Measurements from ENCODE around the gene CYB561D1.

CYB561D1 gene

DNA sequence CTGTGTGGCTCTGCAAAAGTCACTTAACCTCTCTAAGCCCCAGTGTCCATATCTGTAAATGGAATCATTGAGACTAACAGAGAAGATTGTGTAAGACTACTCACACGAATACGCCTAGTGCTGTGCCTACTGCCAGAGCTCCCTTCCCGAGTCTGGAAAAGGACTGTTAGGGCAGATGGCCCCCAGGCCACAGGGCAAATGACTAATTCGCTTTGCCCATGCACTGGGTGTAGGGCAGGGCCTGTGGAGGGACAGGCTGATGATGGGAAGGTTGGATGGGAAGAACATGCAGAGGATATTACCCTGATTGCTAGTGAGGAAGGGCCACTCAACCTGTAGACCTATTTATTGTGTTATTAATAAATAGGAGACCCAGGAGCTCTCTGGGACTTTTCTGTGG lies 41.6 kb downstream of the CYB561D1 start:
- no peak overlapping the region for H3K9ac ChIP-seq (ENCODE audit: low read depth in 1 of 2, low read length in 2 of 2)

GRCh38 chr1:109535971-109536491 lies 42.1 kb downstream of the CYB561D1 start:
- Histone ChIP-seq H3K4me1 (ENCODE audit: control insufficient read depth in 1 of 2, insufficient read depth in 2 of 2, low read length in 2 of 2) (peaks cover 8 to 11% of the 10 kb centered on the region in 2 donors), H3K27me3 (ENCODE audit: control insufficient read depth in 1 of 2, insufficient read depth in 2 of 2, low read length in 2 of 2) (no peaks in the 10 kb centered on the region), H3K9me3 (ENCODE audit: control insufficient read depth in 1 of 2, low read length in 2 of 2) (no peaks in the 10 kb centered on the region), H3K36me3 (ENCODE audit: control insufficient read depth in 1 of 2, insufficient read depth in 2 of 2, low read length in 2 of 2) (no peaks in the 10 kb centered on the region), H3K9ac (ENCODE audit: low read depth in 1 of 2, low read length in 2 of 2) (no peak overlapping the region), H3K27ac (ENCODE audit: low read depth, low read length) (no peak overlapping the region), H3K4me3 (ENCODE audit: low read depth in 1 of 2, low read length in 2 of 2) (no peak overlapping the region)

More for the DNA sequence above, 41.6 kb downstream of the CYB561D1 start:
- Histone ChIP-seq H3K27me3 (ENCODE audit: control insufficient read depth in 1 of 2, insufficient read depth in 2 of 2, low read length in 2 of 2) (no peaks in the 10 kb centered on the region), H3K4me3 (ENCODE audit: low read depth in 1 of 2, low read length in 2 of 2) (no peak overlapping the region), H3K9me3 (ENCODE audit: control insufficient read depth in 1 of 2, low read length in 2 of 2) (no peaks in the 10 kb centered on the region), H3K4me1 (ENCODE audit: control insufficient read depth in 1 of 2, insufficient read depth in 2 of 2, low read length in 2 of 2) (peaks cover 11 to 13% of the 10 kb centered on the region in 2 donors), H3K36me3 (ENCODE audit: control insufficient read depth in 1 of 2, insufficient read depth in 2 of 2, low read length in 2 of 2) (no peaks in the 10 kb centered on the region), H3K27ac (ENCODE audit: low read depth, low read length) (no peak overlapping the region)

GRCh38 chr1:109537450-109538178 lies 43.7 kb downstream of the CYB561D1 start:
- no peak overlapping the region for H3K4me3 ChIP-seq (ENCODE audit: low read depth in 1 of 2, low read length in 2 of 2)
- H3K36me3 ChIP-seq (ENCODE audit: control insufficient read depth in 1 of 2, insufficient read depth in 2 of 2, low read length in 2 of 2), result no peaks in the 10 kb centered on the region
- peaks cover 4% of the 10 kb centered on the region in 2 donors for H3K4me1 ChIP-seq (ENCODE audit: control insufficient read depth in 1 of 2, insufficient read depth in 2 of 2, low read length in 2 of 2)
- H3K9ac ChIP-seq (ENCODE audit: low read depth in 1 of 2, low read length in 2 of 2), result no peak overlapping the region
- H3K27ac ChIP-seq (ENCODE audit: low read depth, low read length), result no peak overlapping the region
- no peaks in the 10 kb centered on the region for H3K27me3 ChIP-seq (ENCODE audit: control insufficient read depth in 1 of 2, insufficient read depth in 2 of 2, low read length in 2 of 2)
- H3K9me3 ChIP-seq (ENCODE audit: control insufficient read depth in 1 of 2, low read length in 2 of 2), result no peaks in the 10 kb centered on the region

DNA sequence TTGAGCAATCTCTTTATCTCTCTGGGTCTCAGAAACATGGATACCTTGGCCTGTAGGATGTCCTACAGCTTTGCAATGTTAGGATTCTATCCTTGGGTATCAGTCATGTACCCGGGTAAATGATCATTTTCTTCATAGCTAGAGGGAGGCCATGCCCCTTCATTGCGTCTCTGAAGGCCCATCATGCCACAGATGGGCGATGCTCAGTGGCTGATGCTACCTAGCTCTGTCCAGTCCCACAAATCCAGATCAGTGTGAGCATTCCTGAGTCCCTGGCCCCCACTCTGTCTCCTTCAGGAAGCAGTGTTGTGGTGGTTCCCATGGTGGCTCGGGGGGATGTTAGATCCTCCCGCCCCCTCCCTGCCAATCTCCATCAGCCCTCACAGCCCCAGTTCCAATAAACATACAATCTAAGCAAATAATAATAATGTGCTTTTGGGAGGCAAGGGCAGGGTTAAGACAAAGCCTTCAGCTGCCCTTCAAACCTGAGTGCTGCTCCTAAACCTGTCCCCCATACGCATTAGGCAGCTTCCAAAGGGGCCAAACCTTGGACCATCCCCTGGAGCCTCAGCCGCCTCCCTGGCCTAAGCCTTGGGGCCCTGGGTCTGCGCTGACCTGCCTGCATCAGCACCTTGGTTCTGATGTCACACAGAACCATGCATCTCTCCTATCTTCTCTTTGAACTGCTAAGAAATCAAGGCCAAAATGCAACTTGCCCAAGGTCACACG lies 45.1 kb downstream of the CYB561D1 start:
- H3K9me3 ChIP-seq (ENCODE audit: control insufficient read depth in 1 of 2, low read length in 2 of 2), result no peaks in the 10 kb centered on the region
- H3K27ac ChIP-seq (ENCODE audit: low read depth, low read length), result no peak overlapping the region
- H3K4me1 ChIP-seq (ENCODE audit: control insufficient read depth in 1 of 2, insufficient read depth in 2 of 2, low read length in 2 of 2), result peaks cover 0 to under 1% of the 10 kb centered on the region in 2 donors
- no peaks in the 10 kb centered on the region for H3K36me3 ChIP-seq (ENCODE audit: control insufficient read depth in 1 of 2, insufficient read depth in 2 of 2, low read length in 2 of 2)
- no peak overlapping the region for H3K4me3 ChIP-seq (ENCODE audit: low read depth in 1 of 2, low read length in 2 of 2)
- H3K27me3 ChIP-seq (ENCODE audit: control insufficient read depth in 1 of 2, insufficient read depth in 2 of 2, low read length in 2 of 2), result no peaks in the 10 kb centered on the region
- H3K9ac ChIP-seq (ENCODE audit: low read depth in 1 of 2, low read length in 2 of 2), result no peak overlapping the region

DNA sequence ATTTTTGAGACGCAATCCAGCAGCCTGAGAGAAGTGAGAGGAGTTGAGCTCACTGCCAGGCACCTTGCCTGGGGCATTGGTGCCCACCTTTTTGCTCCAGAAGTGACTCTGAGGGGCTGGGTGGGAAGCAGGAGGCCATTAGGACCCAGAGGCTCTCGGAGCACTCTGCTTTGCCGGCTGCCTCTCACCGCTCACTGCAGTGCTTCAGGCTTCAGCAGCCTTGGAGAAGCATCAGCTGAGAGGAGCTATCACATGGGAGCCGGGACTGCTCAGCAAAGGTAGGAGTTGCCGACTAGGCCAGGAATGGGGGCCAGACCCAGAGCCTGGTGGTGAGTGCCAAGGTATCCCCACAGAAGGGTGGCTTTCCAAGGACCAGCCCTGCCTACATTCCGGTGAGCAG lies 45.8 kb downstream of the CYB561D1 start, which contains the start of gene GPR61:
TSS of gene GPR61 (plus strand) at position 197 of the 400 bp plus-strand sequence. CDS start 3,151 bp downstream, outside the sequence.
- Histone ChIP-seq H3K36me3 (ENCODE audit: control insufficient read depth in 1 of 2, insufficient read depth in 2 of 2, low read length in 2 of 2) (no peaks in the 10 kb centered on the region), H3K27ac (ENCODE audit: low read depth, low read length) (no peak within 1 kb of the TSS), H3K27me3 (ENCODE audit: control insufficient read depth in 1 of 2, insufficient read depth in 2 of 2, low read length in 2 of 2) (no peaks in the 10 kb centered on the region), H3K9ac (ENCODE audit: low read depth in 1 of 2, low read length in 2 of 2) (no peak within 1 kb of the TSS), H3K9me3 (ENCODE audit: control insufficient read depth in 1 of 2, low read length in 2 of 2) (no peaks in the 10 kb centered on the region), H3K4me1 (ENCODE audit: control insufficient read depth in 1 of 2, insufficient read depth in 2 of 2, low read length in 2 of 2) (peaks cover 4 to 7% of the 10 kb centered on the region in 2 donors), H3K4me3 (ENCODE audit: low read depth in 1 of 2, low read length in 2 of 2) (no peak within 1 kb of the TSS)

DNA sequence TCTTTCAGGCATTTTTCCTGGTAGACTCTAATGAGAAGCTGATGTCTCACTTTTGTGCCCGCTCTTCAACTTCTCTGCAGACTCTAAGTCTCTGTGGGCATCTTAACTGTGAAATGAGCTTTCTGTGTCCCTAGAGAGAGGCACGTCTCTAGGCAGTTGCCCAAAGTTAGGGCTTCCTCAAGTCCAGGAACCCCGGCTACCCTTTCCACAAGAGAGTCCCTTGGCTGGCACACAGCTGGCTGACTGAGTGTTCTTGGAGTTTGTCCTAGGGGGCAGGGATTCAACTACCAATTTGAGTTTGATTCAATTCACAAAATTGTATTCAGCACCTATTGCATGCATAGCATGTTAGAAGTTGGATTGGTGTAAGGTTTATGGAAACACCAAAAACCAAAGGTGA lies 47.2 kb downstream of the CYB561D1 start:
- H3K9me3 ChIP-seq (ENCODE audit: control insufficient read depth in 1 of 2, low read length in 2 of 2), result no peaks in the 10 kb centered on the region
- H3K27ac ChIP-seq (ENCODE audit: low read depth, low read length), result no peak overlapping the region

GRCh38 chr1:109542657-109543056 lies 48.8 kb downstream of the CYB561D1 start:
- Histone ChIP-seq H3K4me3 (ENCODE audit: low read depth in 1 of 2, low read length in 2 of 2) (no peak overlapping the region), H3K27ac (ENCODE audit: low read depth, low read length) (no peak overlapping the region), H3K4me1 (ENCODE audit: control insufficient read depth in 1 of 2, insufficient read depth in 2 of 2, low read length in 2 of 2) (peaks cover 13 to 26% of the 10 kb centered on the region in 2 donors), H3K9me3 (ENCODE audit: control insufficient read depth in 1 of 2, low read length in 2 of 2) (no peaks in the 10 kb centered on the region), H3K9ac (ENCODE audit: low read depth in 1 of 2, low read length in 2 of 2) (no peak overlapping the region), H3K36me3 (ENCODE audit: control insufficient read depth in 1 of 2, insufficient read depth in 2 of 2, low read length in 2 of 2) (no peaks in the 10 kb centered on the region), H3K27me3 (ENCODE audit: control insufficient read depth in 1 of 2, insufficient read depth in 2 of 2, low read length in 2 of 2) (no peaks in the 10 kb centered on the region)

More for the DNA sequence above, 47.2 kb downstream of the CYB561D1 start:
- peaks cover 4 to 10% of the 10 kb centered on the region in 2 donors for H3K4me1 ChIP-seq (ENCODE audit: control insufficient read depth in 1 of 2, insufficient read depth in 2 of 2, low read length in 2 of 2)
- no peaks in the 10 kb centered on the region for H3K36me3 ChIP-seq (ENCODE audit: control insufficient read depth in 1 of 2, insufficient read depth in 2 of 2, low read length in 2 of 2)
- no peak overlapping the region for H3K9ac ChIP-seq (ENCODE audit: low read depth in 1 of 2, low read length in 2 of 2)
- H3K27me3 ChIP-seq (ENCODE audit: control insufficient read depth in 1 of 2, insufficient read depth in 2 of 2, low read length in 2 of 2), result no peaks in the 10 kb centered on the region
- H3K4me3 ChIP-seq (ENCODE audit: low read depth in 1 of 2, low read length in 2 of 2), result no peak overlapping the region

GRCh38 chr1:109543283-109543987 lies 49.5 kb downstream of the CYB561D1 start:
- Histone ChIP-seq H3K4me3 (ENCODE audit: low read depth in 1 of 2, low read length in 2 of 2) (no peak overlapping the region), H3K4me1 (ENCODE audit: control insufficient read depth in 1 of 2, insufficient read depth in 2 of 2, low read length in 2 of 2) (peaks cover 13 to 27% of the 10 kb centered on the region in 2 donors), H3K27ac (ENCODE audit: low read depth, low read length) (no peak overlapping the region), H3K27me3 (ENCODE audit: control insufficient read depth in 1 of 2, insufficient read depth in 2 of 2, low read length in 2 of 2) (no peaks in the 10 kb centered on the region), H3K9me3 (ENCODE audit: control insufficient read depth in 1 of 2, low read length in 2 of 2) (no peaks in the 10 kb centered on the region), H3K9ac (ENCODE audit: low read depth in 1 of 2, low read length in 2 of 2) (no peak overlapping the region), H3K36me3 (ENCODE audit: control insufficient read depth in 1 of 2, insufficient read depth in 2 of 2, low read length in 2 of 2) (no peaks in the 10 kb centered on the region)

- Histone ChIP-seq H3K27me3 (ENCODE audit: control insufficient read depth in 1 of 2, insufficient read depth in 2 of 2, low read length in 2 of 2) (no peaks in the 10 kb centered on the region), H3K9me3 (ENCODE audit: control insufficient read depth in 1 of 2, low read length in 2 of 2) (no peaks in the 10 kb centered on the region), H3K27ac (ENCODE audit: low read depth, low read length) (no peak overlapping the region), H3K36me3 (ENCODE audit: control insufficient read depth in 1 of 2, insufficient read depth in 2 of 2, low read length in 2 of 2) (no peaks in the 10 kb centered on the region), H3K9ac (ENCODE audit: low read depth in 1 of 2, low read length in 2 of 2) (no peak overlapping the region), H3K4me1 (ENCODE audit: control insufficient read depth in 1 of 2, insufficient read depth in 2 of 2, low read length in 2 of 2) (peaks cover 13 to 29% of the 10 kb centered on the region in 2 donors), H3K4me3 (ENCODE audit: low read depth in 1 of 2, low read length in 2 of 2) (no peak overlapping the region)
Observed at GRCh38 chr1:109543988-109544735, 50.3 kb downstream of the CYB561D1 start.
